A549 (cell line): Measurements from ENCODE around the gene CNTF. TPM values are rescaled to one million over a fixed set of nuclear protein-coding genes. Genes with fewer than 3 reads are reported as not detected.

ENCODE experiments used
- ATAC-seq, 2 experiments: fragments of 200-7000 bp in 1 of 2; fragments of >200 bp in 1 of 2; cut with Nextera tagmentation in 1 of 2; cut with Tn5 transposase in 1 of 2; 3 replicates each; pipeline versions ENCODE4 v1.8.0 to v1.9.1; 2018 to 2020; ENCODE audit warnings: mild to moderate bottlenecking in 1 of 2, moderate library complexity in 1 of 2
- CTCF ChIA-PET: fragments of 300-600 bp; sonication (Branson Sonifier 250); formaldehyde crosslinking; extraction: SDS; loops from one replicate; lab custom pipeline; 2021; ENCODE audit warnings: antibody characterized with exemption, inconsistent platforms; lab: Yijun Ruan, JAX
- POLR2A ChIA-PET: fragments of 350-600 bp; formaldehyde crosslinking; extraction: SDS; loops from one replicate; lab custom pipeline; 2021; ENCODE audit warnings: antibody characterized with exemption, inconsistent platforms; lab: Yijun Ruan, JAX
- DNase-seq, 2 experiments: peaks; one replicate each; pipeline versions ENCODE4 v3.0.0 to v3.0.0-alpha.2; 2011 to 2016; ENCODE audit warnings: low read depth in 1 of 2, low spot score in 1 of 2
- FAIRE-seq: peaks from 2 replicates; lab custom pipeline; 2011; peaks lifted over from hg19 to GRCh38; lab: Jason Lieb, UNC
- H3K27ac ChIP-seq, 2 experiments: fragments of >200 bp; sonication (Bioruptor Twin); formaldehyde crosslinking; 3 replicates each; pipeline ENCODE4 v1.5.1; 2016 to 2017
- H3K4me1 ChIP-seq: fragments of >200 bp; sonication (Bioruptor Twin); formaldehyde crosslinking; 3 replicates; pipeline ENCODE4 v1.6.1; 2016
- H3K4me2 ChIP-seq: fragments of >200 bp; sonication (Bioruptor Twin); formaldehyde crosslinking; 3 replicates; pipeline ENCODE4 v1.6.1; 2016
- H3K4me3 ChIP-seq: fragments of >200 bp; sonication (Bioruptor Twin); formaldehyde crosslinking; 3 replicates; pipeline ENCODE4 v1.5.1; 2016
- H3K9me3 ChIP-seq: fragments of >200 bp; sonication (Bioruptor Twin); formaldehyde crosslinking; 3 replicates; pipeline ENCODE4 v1.6.1; 2016
- BCL3 ChIP-seq: fragments of >200 bp; sonication (Bioruptor Twin); formaldehyde crosslinking; IDR thresholded peaks from 3 replicates; pipeline ENCODE4 v1.6.1; 2016
- BHLHE40 ChIP-seq: IDR thresholded peaks from 2 replicates; pipeline ENCODE4 v1.6.1; 2012; ENCODE audit warnings: low read depth, low read length, inconsistent platforms
- CHD2 ChIP-seq: fragments of 150-350 bp; IDR thresholded peaks from 2 replicates; pipeline ENCODE4 v1.6.1; 2014; ENCODE audit warnings: low read length; ENCODE audit not compliant: partially characterized antibody
- CTCF ChIP-seq: fragments of >200 bp; sonication (Bioruptor Twin); formaldehyde crosslinking; IDR thresholded peaks from 3 replicates; pipeline ENCODE4 v1.5.1; 2016
- EHF ChIP-seq: fragments of 250-450 bp; sonication (Bioruptor Pico); IDR thresholded peaks from 2 replicates; pipeline ENCODE4 v1.5.0; 2020; ENCODE audit warnings: mild to moderate bottlenecking
- EP300 ChIP-seq, 2 experiments: fragments of >200 bp; sonication (Bioruptor Twin); formaldehyde crosslinking; IDR thresholded peaks; 2 replicates in 1 of 2; 3 replicates in 1 of 2; pipeline ENCODE4 v1.6.1; 2016 to 2017
- ESRRA ChIP-seq: fragments of 150-350 bp; IDR thresholded peaks from 2 replicates; pipeline ENCODE4 v1.6.1; 2014; ENCODE audit warnings: mild to moderate bottlenecking, low read length, borderline replicate concordance
- FOSL2 ChIP-seq, 2 experiments: fragments of 450-650 bp in 1 of 2; fragments of >200 bp in 1 of 2; sonication (Bioruptor Twin) in 1 of 2; formaldehyde crosslinking; IDR thresholded peaks; 2 replicates each; pipeline versions ENCODE4 v1.5.0 to v1.6.1; 2016 to 2020; ENCODE audit warnings: mild to moderate bottlenecking in 1 of 2, moderate library complexity in 1 of 2
- GATA3 ChIP-seq: IDR thresholded peaks from 2 replicates; pipeline ENCODE4 v1.6.1; 2012; ENCODE audit warnings: borderline replicate concordance
- HMGXB4 ChIP-seq: fragments of 250-450 bp; sonication (Bioruptor Pico); IDR thresholded peaks from 2 replicates; pipeline ENCODE4 v1.5.0; 2021; ENCODE audit warnings: mild to moderate bottlenecking, moderate library complexity, borderline replicate concordance
- HOXA7 ChIP-seq: fragments of 250-450 bp; sonication (Bioruptor Pico); IDR thresholded peaks from 2 replicates; pipeline ENCODE4 v1.5.0; 2020; ENCODE audit warnings: mild to moderate bottlenecking, moderate library complexity
- KDM5A ChIP-seq: fragments of 200-600 bp; sonication (generic); IDR thresholded peaks from 2 replicates; pipeline ENCODE4 v1.6.1; 2016; ENCODE audit warnings: antibody characterized with exemption, mild to moderate bottlenecking
- MAFK ChIP-seq: fragments of 450-650 bp; IDR thresholded peaks from 2 replicates; pipeline ENCODE4 v1.6.1; 2014; ENCODE audit not compliant: partially characterized antibody
- MAZ ChIP-seq: fragments of 150-350 bp; IDR thresholded peaks from 2 replicates; pipeline ENCODE4 v1.6.1; 2014; ENCODE audit warnings: antibody characterized with exemption, low read depth, low read length, borderline replicate concordance
- NFE2L2 ChIP-seq: fragments of 150-350 bp; conservative IDR thresholded peaks from 2 replicates; pipeline ENCODE4 v1.6.1; 2014; ENCODE audit warnings: low read length
- RCOR1 ChIP-seq: fragments of 150-350 bp; IDR thresholded peaks from 2 replicates; pipeline ENCODE4 v1.6.1; 2014; ENCODE audit warnings: antibody characterized with exemption, low read length, low read depth
- SREBF2 ChIP-seq: fragments of 450-650 bp; IDR thresholded peaks from 2 replicates; pipeline ENCODE4 v1.6.1; 2014; ENCODE audit warnings: mild to moderate bottlenecking, moderate library complexity
- TP53 ChIP-seq: fragments of 250-450 bp; sonication (Bioruptor Pico); IDR thresholded peaks from 2 replicates; pipeline ENCODE4 v1.5.0; 2021; ENCODE audit warnings: mild to moderate bottlenecking, moderate library complexity
- ZC3H11A ChIP-seq: fragments of 450-650 bp; IDR thresholded peaks from 2 replicates; pipeline ENCODE4 v1.6.1; 2014; ENCODE audit warnings: antibody characterized with exemption, mild to moderate bottlenecking
- WGBS: methylation state at CpG from one replicate; pipeline ENCODE4 v1.1.6; 2017; ENCODE audit errors: missing lambda C conversion rate; 5-methylcytosine and 5-hydroxymethylcytosine counted together
- polyA plus RNA-seq, 4 experiments: library from polyadenylated mRNA; depleted of rRNA in 3 of 4; stranded (reverse); fragments of >200 nt; fragmentation: RNase III in 1 of 4; extraction: RNeasy Plus Mini Kit Qiagen cat#74134 plus additional on column Dnase treatment in 1 of 4; gene quantifications; 2 replicates in 3 of 4; 3 replicates in 1 of 4; pipeline ENCODE4 v1.2.3, GENCODE V29; 2011 to 2017

CNTF gene
- polyA plus RNA-seq, 2 of the 4 experiments (the other 2 are of a cell fraction) = 1.3 TPM

- no peak for FAIRE-seq
- no peak for TF ChIP-seq RCOR1
- no peak for TF ChIP-seq EHF (CRISPR knock-in tag)
- no peak for TF ChIP-seq SREBF2
- no peak for TF ChIP-seq MAFK
- TF ChIP-seq CTCF = no peak
- no peak for TF ChIP-seq BHLHE40
- TF ChIP-seq TP53 (CRISPR knock-in tag) = no peak
- TF ChIP-seq GATA3 = no peak
- no peak for TF ChIP-seq HOXA7 (CRISPR knock-in tag)
- TF ChIP-seq MAZ = no peak
- TF ChIP-seq NFE2L2 = no peak
- TF ChIP-seq BCL3 = no peak
- no peak for TF ChIP-seq HMGXB4 (CRISPR knock-in tag)
- TF ChIP-seq ESRRA = no peak
- TF ChIP-seq ZC3H11A = no peak
- TF ChIP-seq EP300 (IDR thresholded peaks at IDR 0.05) = no peak
- no peak for TF ChIP-seq CHD2
- no peak for TF ChIP-seq KDM5A
- ATAC-seq = no peak
- H3K4me2 ChIP-seq = no peak overlapping the region; the same call in 2 of the 3 replicates
- ChIA-PET POLR2A (no interaction called here), CTCF (interaction anchor here (1.1 to 2.3 kb wide), 3 partner anchors 16 to 499 kb away, joined by 4 to 7 read pairs (median 4); no protein-coding TSS in a partner anchor)
- H3K4me1 ChIP-seq = peaks cover 9% of the 10 kb centered on the region; the same call in 1 of the 3 replicates
- H3K4me3 ChIP-seq = no peak overlapping the region
- no peaks in the 10 kb centered on the region for H3K9me3 ChIP-seq
- no peak overlapping the region for H3K27ac ChIP-seq
- 40% methylated on average over 3 of the region's 3 CpGs for WGBS
- DNase-seq = no peak
Measured at GRCh38 chr11:58658623-58659022, 36.2 kb downstream of the CNTF start.

GRCh38 chr11:58659404-58659803 is 36.9 kb downstream of the CNTF start:
- FAIRE-seq = no peak
- WGBS = 9% methylated on average over 2 of the region's 2 CpGs
- Histone ChIP-seq H3K4me1 (peaks cover 9% of the 10 kb centered on the region; the same call in 1 of the 3 replicates), H3K4me2 (no peak overlapping the region; the same call in 2 of the 3 replicates), H3K27ac (no peak overlapping the region), H3K9me3 (no peaks in the 10 kb centered on the region), H3K4me3 (no peak overlapping the region)
- no peak for TF ChIP-seq BHLHE40
- TF ChIP-seq RCOR1 = no peak
- no peak for TF ChIP-seq FOSL2 (IDR thresholded peaks at IDR 0.05)
- TF ChIP-seq FOSL2 (CRISPR knock-in tag; IDR thresholded peaks at IDR 0.05) = peak; percentile 62
- CTCF ChIA-PET = interaction anchor here (0.9 to 2.3 kb wide), 2 partner anchors 476 to 499 kb away, joined by 3 to 7 read pairs; no protein-coding TSS in a partner anchor
- POLR2A ChIA-PET = no interaction called here
- DNase-seq = peak in 1 of 2 experiments; percentile 20
- peak in 1 of 2 experiments; percentile 36; a peak in 1 of 6 replicates for ATAC-seq
